Activated CD8-positive, alpha-beta memory T cell treated with anti-CD3 and anti-CD28 coated beads, Interleukin-2, amount 50 U/mL, for 1 hour (primary cell): ENCODE results near the gene RIPOR1.

Experiments used
- DNase-seq: peaks from one replicate; pipeline ENCODE4 v3.0.0-alpha.2; 2020; ENCODE audit errors: extremely low read depth

Gene RIPOR1

GRCh38 chr16:67539691-67540635, 11.3 kb downstream of the RIPOR1 start:
- no peak for DNase-seq

GRCh38 chr16:67540756-67541155, 12.1 kb downstream of the RIPOR1 start:
- no peak for DNase-seq

- DNase-seq: no peak
These were observed 13.0 kb downstream of the RIPOR1 start for GRCh38 chr16:67541391-67542263.

- DNase-seq: peak; percentile 39
These were observed 13.8 kb downstream of the RIPOR1 start for GRCh38 chr16:67542464-67542863.

- no peak for DNase-seq
These were observed 14.4 kb downstream of the RIPOR1 start for GRCh38 chr16:67543036-67543435.

- no peak for DNase-seq
These were observed 15.0 kb downstream of the RIPOR1 start for GRCh38 chr16:67543582-67543981.

GRCh38 chr16:67544329-67544841, 15.8 kb downstream of the RIPOR1 start:
- no peak for DNase-seq

- no peak for DNase-seq
These were observed 16.4 kb downstream of the RIPOR1 start for GRCh38 chr16:67544844-67545664.

- no peak for DNase-seq
These were observed 17.0 kb downstream of the RIPOR1 start for GRCh38 chr16:67545665-67546024.

GRCh38 chr16:67546091-67546501, 17.5 kb downstream of the RIPOR1 start:
- DNase-seq: no peak

GRCh38 chr16:67546761-67547422, 18.3 kb downstream of the RIPOR1 start:
- DNase-seq: no peak

- DNase-seq: no peak
These were observed 19.0 kb downstream of the RIPOR1 start for GRCh38 chr16:67547423-67548264.

GRCh38 chr16:67548265-67549126, 19.9 kb downstream of the RIPOR1 start:
- no peak for DNase-seq

- DNase-seq: no peak
These were observed 20.6 kb downstream of the RIPOR1 start for GRCh38 chr16:67549240-67549639.

GRCh38 chr16:67549936-67550335, 21.3 kb downstream of the RIPOR1 start:
- DNase-seq: no peak

- no peak for DNase-seq
These were observed 22.5 kb downstream of the RIPOR1 start for GRCh38 chr16:67551091-67551490.

GRCh38 chr16:67551972-67552371, 23.3 kb downstream of the RIPOR1 start:
- DNase-seq: no peak

GRCh38 chr16:67552476-67552875, 23.8 kb downstream of the RIPOR1 start:
- DNase-seq: no peak

- no peak for DNase-seq
These were observed 27.2 kb downstream of the RIPOR1 start for GRCh38 chr16:67555795-67556212.
